ENCODE data around the gene AKAP6.

Gene AKAP6

GRCh38 chr14:32492457-32492856, 163.4 kb downstream of the AKAP6 start:
- DNase-seq, result no peak

- DNase-seq, result no peak
These were observed 165.7 kb downstream of the AKAP6 start for GRCh38 chr14:32494609-32495434.

GRCh38 chr14:32495435-32495734, 166.3 kb downstream of the AKAP6 start:
- no peak for DNase-seq

GRCh38 chr14:32497248-32497647, 168.2 kb downstream of the AKAP6 start:
- DNase-seq, result no peak

GRCh38 chr14:32507029-32507984, 178.2 kb downstream of the AKAP6 start:
- DNase-seq, result no peak

- DNase-seq, result no peak
These were observed 179.2 kb downstream of the AKAP6 start for GRCh38 chr14:32508281-32508680.

- no peak for DNase-seq
These were observed 180.6 kb downstream of the AKAP6 start for GRCh38 chr14:32509632-32510187.

GRCh38 chr14:32510815-32511214, 181.7 kb downstream of the AKAP6 start:
- DNase-seq, result no peak

GRCh38 chr14:32512348-32512747, 183.2 kb downstream of the AKAP6 start:
- DNase-seq, result no peak

GRCh38 chr14:32512813-32513212, 183.7 kb downstream of the AKAP6 start:
- no peak for DNase-seq

GRCh38 chr14:32513571-32514009, 184.5 kb downstream of the AKAP6 start:
- no peak for DNase-seq

- DNase-seq, result no peak
These were observed 185.1 kb downstream of the AKAP6 start for GRCh38 chr14:32514236-32514635.

GRCh38 chr14:32514681-32515080, 185.6 kb downstream of the AKAP6 start:
- DNase-seq, result no peak

GRCh38 chr14:32524609-32525375, 195.7 kb downstream of the AKAP6 start:
- DNase-seq, result no peak

- no peak for DNase-seq
These were observed 196.5 kb downstream of the AKAP6 start for GRCh38 chr14:32525591-32525990.

GRCh38 chr14:32530800-32531199, 201.7 kb downstream of the AKAP6 start:
- no peak for DNase-seq

GRCh38 chr14:32531942-32532515, 202.9 kb downstream of the AKAP6 start:
- DNase-seq, result no peak

- DNase-seq, result no peak
These were observed 205.0 kb downstream of the AKAP6 start for GRCh38 chr14:32534145-32534544.

- DNase-seq, result no peak
These were observed 207.1 kb downstream of the AKAP6 start for GRCh38 chr14:32536175-32536574.

- no peak for DNase-seq
These were observed 208.1 kb downstream of the AKAP6 start for GRCh38 chr14:32537166-32537565.

- DNase-seq, result no peak
These were observed 213.4 kb downstream of the AKAP6 start for GRCh38 chr14:32542507-32542906.

- no peak for DNase-seq
These were observed 216.0 kb downstream of the AKAP6 start for GRCh38 chr14:32545095-32545494.
